Panc1 (cell line): ENCODE results near the gene KMT5C. TPM values are rescaled to one million over a fixed set of nuclear protein-coding genes. Genes with fewer than 3 reads are reported as not detected.

Experiments used
- ATAC-seq: fragments of 200-7000 bp; cut with Tn5 transposase; 2 replicates; pipeline ENCODE4 v1.9.1; 2020; ENCODE audit warnings: mild to moderate bottlenecking, moderate library complexity
- BruUV-seq: library from RNA; stranded (reverse); fragments of 400-500 nt; replicated peaks from 2 replicates; lab custom pipeline; 2021; lab: Mats Ljungman, UMichigan
- CTCF ChIA-PET: fragments of 300-600 bp; sonication (Branson Sonifier 250); formaldehyde crosslinking; loops from one replicate; lab custom pipeline; 2022; ENCODE audit warnings: antibody characterized with exemption; lab: Charles Lee
- POLR2A ChIA-PET: fragments of 300-600 bp; sonication (Branson Sonifier 250); formaldehyde crosslinking; loops from one replicate; lab custom pipeline; 2022; ENCODE audit warnings: antibody characterized with exemption; lab: Charles Lee
- DNase-seq: peaks from one replicate; pipeline ENCODE4 v3.0.0-alpha.2; 2010; ENCODE audit warnings: low read depth, low spot score
- H3K27ac ChIP-seq: 2 replicates; pipeline ENCODE4 v1.5.1; 2011; ENCODE audit warnings: mild to moderate bottlenecking, low read length, inconsistent platforms
- H3K27me3 ChIP-seq: fragments of 200-500 bp; sonication (Bioruptor generic); 2 replicates; pipeline ENCODE4 v1.6.0; 2014; ENCODE audit warnings: low read length, inconsistent platforms; ENCODE audit not compliant: control insufficient read depth, insufficient read depth
- H3K36me3 ChIP-seq: fragments of 200-500 bp; sonication (Bioruptor generic); 2 replicates; pipeline ENCODE4 v1.5.1; 2014; ENCODE audit warnings: inconsistent platforms, mild to moderate bottlenecking, low read length, moderate library complexity; ENCODE audit not compliant: control insufficient read depth, insufficient read depth
- H3K4me1 ChIP-seq: 2 replicates; pipeline ENCODE4 v1.5.1; 2011; ENCODE audit warnings: inconsistent platforms, mild to moderate bottlenecking, low read length, moderate library complexity; ENCODE audit not compliant: control insufficient read depth, insufficient read depth
- H3K4me3 ChIP-seq, 2 experiments: 2 replicates each; pipeline ENCODE4 v1.5.1; 2011 to 2012; ENCODE audit warnings: low read depth in 2 of 2, low read length in 2 of 2, mild to moderate bottlenecking in 2 of 2, inconsistent platforms in 1 of 2, moderate library complexity in 1 of 2
- H3K9me3 ChIP-seq: fragments of 200-500 bp; sonication (Bioruptor generic); 2 replicates; pipeline ENCODE4 v1.5.1; 2014; ENCODE audit warnings: low read depth, mild to moderate bottlenecking, inconsistent platforms, low read length, moderate library complexity; ENCODE audit not compliant: control insufficient read depth, insufficient read depth
- POLR2AphosphoS5 ChIP-seq: IDR thresholded peaks from 2 replicates; pipeline ENCODE4 v1.6.1; 2012; ENCODE audit warnings: mild to moderate bottlenecking, low read depth, low read length, moderate library complexity
- REST ChIP-seq, 2 experiments: IDR thresholded peaks; 2 replicates each; pipeline ENCODE4 v1.6.1; 2011 to 2012; ENCODE audit warnings: low read depth in 2 of 2, control low read depth in 1 of 2, low read length in 1 of 2, mild to moderate bottlenecking in 1 of 2, moderate library complexity in 1 of 2; ENCODE audit not compliant: insufficient read depth in 1 of 2
- SIN3A ChIP-seq: IDR thresholded peaks from 2 replicates; pipeline ENCODE4 v1.6.1; 2012; ENCODE audit warnings: low read depth, mild to moderate bottlenecking, low read length, moderate library complexity, borderline replicate concordance; ENCODE audit not compliant: insufficient read depth
- TCF7L2 ChIP-seq: IDR thresholded peaks from 2 replicates; pipeline ENCODE4 v1.6.1; 2011; ENCODE audit warnings: mild to moderate bottlenecking, low read depth, low read length, inconsistent platforms
- in situ Hi-C: cut with HindIII; loops from 2 replicates; pipeline ENCODE4 v1.10.0; 2016; ENCODE audit warnings: low sequenced_read_pairs, low pct_unique_long_range_greater_than_20kb
- intact Hi-C: fragments of 100-400 bp; cut with micrococcal nuclease; formaldehyde crosslinking; loops from one replicate; pipeline ENCODE4 v1.10.0; 2022; ENCODE audit not compliant: unreplicated experiment
- total RNA-seq: library from RNA; stranded (reverse); gene quantifications from one replicate; pipeline ENCODE4 v1.2.1, GENCODE V29; 2021; ENCODE audit not compliant: unreplicated experiment
- TF ChIP-seq, protein P1 (sequence below): fragments of 450-650 bp; IDR thresholded peaks from 2 replicates; pipeline ENCODE4 v1.5.1; 2017; ENCODE audit warnings: mild to moderate bottlenecking

Gene KMT5C
- total RNA-seq, 1 experiment from 2014 or later = 30.6 TPM

DNA sequence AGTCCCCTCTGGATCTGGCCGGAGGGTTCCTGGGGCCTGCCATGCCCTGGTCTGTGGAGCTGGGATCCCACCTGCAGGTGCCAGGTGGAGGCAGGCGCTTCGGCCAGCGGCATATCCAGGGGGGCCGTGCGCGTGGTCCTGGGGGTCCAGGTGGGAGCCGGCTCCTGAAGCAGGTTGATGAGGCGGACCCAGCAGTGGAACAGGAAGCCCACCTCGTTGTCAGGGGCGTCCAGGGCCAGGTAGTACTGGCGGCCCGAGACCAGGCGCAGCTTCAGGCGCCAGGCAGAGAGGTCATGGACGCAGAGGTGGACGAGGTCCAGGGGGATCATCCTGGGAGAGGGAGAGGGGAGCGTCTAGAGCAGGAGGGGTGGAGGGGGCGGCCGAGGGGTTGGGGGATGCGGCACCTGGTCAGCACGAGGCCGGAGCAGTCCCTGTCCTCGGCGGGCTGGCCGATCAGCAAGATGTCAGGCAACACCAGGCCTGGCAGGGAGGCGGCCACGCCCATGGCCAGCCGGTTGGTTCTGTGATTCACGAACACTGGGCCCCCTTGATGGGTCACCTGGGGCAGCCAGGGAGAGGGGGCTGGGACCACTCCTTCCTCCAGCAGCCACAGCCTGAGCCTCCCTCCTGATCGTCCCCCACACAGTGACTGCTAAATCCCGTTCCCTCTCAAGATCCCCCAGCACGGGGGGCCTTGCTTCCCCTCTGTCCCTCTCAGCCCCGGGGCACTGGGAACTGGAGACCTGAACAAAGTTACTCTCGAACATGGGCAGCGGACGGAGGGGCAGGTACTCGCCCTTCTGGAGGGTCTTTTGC lies 22.7 kb downstream of the KMT5C start:
- Histone ChIP-seq H3K27ac (no peak overlapping the region), H3K4me1 (peaks cover 5% of the 10 kb centered on the region; the same call in 1 of the 2 replicates), H3K36me3 (no peaks in the 10 kb centered on the region), H3K27me3 (no peaks in the 10 kb centered on the region), H3K4me3 (no peak overlapping the region), H3K9me3 (no peaks in the 10 kb centered on the region)
- intact Hi-C loops (no loop called here), in situ Hi-C loops (no loop called here)
- DNase-seq (no peak), ATAC-seq (no peak)
- POLR2A ChIA-PET = no interaction called here
- BruUV-seq = no TSS peak
- TF ChIP-seq SIN3A (no peak), REST (IDR thresholded peaks at IDR 0.05; ENCODE audit: insufficient read depth in 1 of 2, low read depth in 2 of 2, low read length in 1 of 2) (no peak), TCF7L2 (no peak), POLR2AphosphoS5 (no peak)
- TF ChIP-seq, protein P1, sequence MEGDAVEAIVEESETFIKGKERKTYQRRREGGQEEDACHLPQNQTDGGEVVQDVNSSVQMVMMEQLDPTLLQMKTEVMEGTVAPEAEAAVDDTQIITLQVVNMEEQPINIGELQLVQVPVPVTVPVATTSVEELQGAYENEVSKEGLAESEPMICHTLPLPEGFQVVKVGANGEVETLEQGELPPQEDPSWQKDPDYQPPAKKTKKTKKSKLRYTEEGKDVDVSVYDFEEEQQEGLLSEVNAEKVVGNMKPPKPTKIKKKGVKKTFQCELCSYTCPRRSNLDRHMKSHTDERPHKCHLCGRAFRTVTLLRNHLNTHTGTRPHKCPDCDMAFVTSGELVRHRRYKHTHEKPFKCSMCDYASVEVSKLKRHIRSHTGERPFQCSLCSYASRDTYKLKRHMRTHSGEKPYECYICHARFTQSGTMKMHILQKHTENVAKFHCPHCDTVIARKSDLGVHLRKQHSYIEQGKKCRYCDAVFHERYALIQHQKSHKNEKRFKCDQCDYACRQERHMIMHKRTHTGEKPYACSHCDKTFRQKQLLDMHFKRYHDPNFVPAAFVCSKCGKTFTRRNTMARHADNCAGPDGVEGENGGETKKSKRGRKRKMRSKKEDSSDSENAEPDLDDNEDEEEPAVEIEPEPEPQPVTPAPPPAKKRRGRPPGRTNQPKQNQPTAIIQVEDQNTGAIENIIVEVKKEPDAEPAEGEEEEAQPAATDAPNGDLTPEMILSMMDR = no peak
- CTCF ChIA-PET = no interaction called here

- peak; percentile 35; the same call in 1 of the 2 replicates for ATAC-seq
- POLR2A ChIA-PET = no interaction called here
- no peaks in the 10 kb centered on the region for H3K36me3 ChIP-seq
- DNase-seq = no peak
- H3K4me3 ChIP-seq = no peak within 1 kb of the TSS
- peaks cover 5% of the 10 kb centered on the region; the same call in 1 of the 2 replicates for H3K4me1 ChIP-seq
- H3K27ac ChIP-seq = no peak within 1 kb of the TSS; the same call in 1 of the 2 replicates
- H3K27me3 ChIP-seq = no peaks in the 10 kb centered on the region
- BruUV-seq = no TSS peak
- no peaks in the 10 kb centered on the region for H3K9me3 ChIP-seq
- CTCF ChIA-PET = no interaction called here
- in situ Hi-C loops (no loop called here), intact Hi-C loops (no loop called here)
- TF ChIP-seq POLR2AphosphoS5 (no peak), SIN3A (no peak)
Observed at GRCh38 chr19:55362990-55363716, 23.5 kb downstream of the KMT5C start, which contains the start of gene GARIN5B. Gene GARIN5B, minus strand, starts transcription at chr19:55363260. Its CDS starts 194 bp downstream, at chr19:55363066.
